Raji (cell line): Measurements from ENCODE around the gene ZBTB16.

Experiments used
- POLR2A ChIP-seq: IDR thresholded peaks from 2 replicates; pipeline ENCODE4 v1.6.1; 2011; ENCODE audit warnings: low read depth, low read length, control low read depth; ENCODE audit not compliant: insufficient read depth

ZBTB16 gene

DNA sequence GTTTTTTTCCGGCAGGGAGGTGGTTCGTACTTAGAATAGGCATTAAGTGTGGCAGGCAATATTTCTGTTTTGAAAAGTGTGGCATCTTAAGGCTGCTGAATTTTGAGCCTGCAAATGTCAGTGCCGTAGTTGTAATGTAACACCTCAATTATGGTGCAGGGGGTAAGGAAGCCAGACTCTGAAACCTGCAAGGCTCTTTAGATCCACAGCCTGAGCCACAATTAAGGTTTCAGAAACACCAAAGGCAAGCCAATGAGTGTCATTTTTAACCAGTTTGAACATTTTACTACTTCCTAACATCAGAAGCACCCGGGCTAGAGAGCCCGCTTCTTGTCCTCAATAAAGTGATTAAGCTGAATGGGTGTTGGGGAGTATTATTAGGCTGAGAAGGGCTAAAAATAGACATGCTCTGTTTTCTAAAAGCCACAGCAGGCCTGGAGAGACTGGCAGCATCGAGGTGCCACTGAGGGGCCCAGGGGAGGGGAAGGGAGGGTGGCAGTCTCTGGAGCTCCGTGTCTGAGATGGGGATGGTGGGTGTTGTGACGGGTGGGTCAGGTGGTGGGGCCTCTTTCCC, 113.4 kb downstream of the ZBTB16 start:
- TF ChIP-seq POLR2A, result no peak

DNA sequence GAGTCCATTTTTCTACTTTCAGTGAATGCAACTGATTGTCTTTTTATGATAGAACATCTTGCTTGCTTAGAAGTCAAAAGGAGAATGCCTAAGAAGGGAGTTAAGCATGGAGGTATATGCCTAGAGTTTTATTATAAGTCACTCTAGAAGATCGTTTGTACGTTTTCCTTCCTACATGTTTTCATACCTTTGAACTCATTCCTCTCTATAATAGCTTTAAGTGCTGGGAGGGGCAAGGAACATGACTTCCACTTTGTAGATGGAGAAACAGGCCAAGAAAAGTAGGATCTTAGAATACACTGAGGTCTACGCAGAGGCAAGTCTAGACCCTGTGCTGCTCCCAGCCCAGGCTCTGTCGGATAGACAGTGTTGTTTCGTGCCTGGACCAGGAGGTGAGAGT, 114.3 kb downstream of the ZBTB16 start:
- no peak for TF ChIP-seq POLR2A

DNA sequence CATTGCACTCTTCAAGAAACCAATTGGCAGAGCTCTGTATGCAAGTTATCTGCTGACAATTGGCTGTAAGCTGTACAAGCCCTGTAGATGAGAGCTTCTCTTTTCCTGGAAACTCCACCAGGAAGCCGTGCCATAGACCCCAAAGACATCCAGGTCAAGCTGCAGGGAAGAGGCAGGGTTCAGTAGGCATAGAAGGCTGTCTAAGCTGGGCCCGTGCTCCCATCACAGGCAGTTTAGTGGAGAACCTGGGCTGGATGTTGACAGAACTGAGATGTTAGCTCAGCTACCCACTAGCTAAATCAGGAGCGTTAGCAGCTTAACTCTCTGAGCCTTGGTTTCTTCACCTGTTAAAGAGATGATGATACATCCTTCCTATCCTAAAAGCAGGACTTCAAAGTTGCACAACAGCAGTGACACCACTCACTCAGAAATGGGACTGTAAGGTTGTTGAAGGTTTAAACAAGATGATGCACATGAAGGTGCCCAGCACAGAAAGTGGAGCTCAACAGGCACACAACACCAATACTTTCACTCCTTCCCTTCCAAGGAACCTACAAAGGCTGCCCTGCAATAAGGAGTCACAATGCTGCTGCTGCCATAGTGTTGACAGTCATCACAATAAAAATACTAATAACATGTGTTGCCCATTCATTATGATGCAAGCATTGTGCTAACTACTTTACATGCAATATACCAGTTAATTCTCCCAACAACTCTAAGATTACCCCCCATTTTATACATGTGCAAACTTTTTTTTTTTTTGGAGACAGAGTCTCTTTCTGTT, 115.4 kb downstream of the ZBTB16 start:
- TF ChIP-seq POLR2A, result no peak

GRCh38 chr11:114175706-114176105, 116.2 kb downstream of the ZBTB16 start:
- TF ChIP-seq POLR2A, result no peak

DNA sequence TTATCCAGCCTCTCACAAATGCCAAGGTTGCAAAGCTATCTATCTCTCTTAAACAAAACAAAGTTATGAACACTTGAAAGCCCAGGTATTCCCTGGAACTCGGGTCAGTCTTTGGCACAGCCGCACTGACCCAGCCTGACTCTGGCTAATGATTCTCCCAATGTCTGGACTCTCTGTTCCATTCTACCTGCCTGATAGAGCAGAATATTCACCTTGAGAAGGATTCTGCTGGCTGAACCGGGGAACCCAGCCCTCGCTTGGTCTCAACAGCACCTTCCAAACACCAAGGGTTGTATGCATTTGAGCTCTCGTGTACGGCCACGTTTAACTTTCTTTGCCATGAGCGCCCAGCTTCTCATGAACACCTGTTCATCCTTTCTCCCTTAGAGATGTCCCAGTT, 116.8 kb downstream of the ZBTB16 start:
- TF ChIP-seq POLR2A, result no peak

GRCh38 chr11:114178656-114179055, 119.1 kb downstream of the ZBTB16 start:
- TF ChIP-seq POLR2A, result no peak

GRCh38 chr11:114179234-114179941, 119.9 kb downstream of the ZBTB16 start:
- no peak for TF ChIP-seq POLR2A

- no peak for TF ChIP-seq POLR2A
These were observed 121.0 kb downstream of the ZBTB16 start for GRCh38 chr11:114180301-114181055.

DNA sequence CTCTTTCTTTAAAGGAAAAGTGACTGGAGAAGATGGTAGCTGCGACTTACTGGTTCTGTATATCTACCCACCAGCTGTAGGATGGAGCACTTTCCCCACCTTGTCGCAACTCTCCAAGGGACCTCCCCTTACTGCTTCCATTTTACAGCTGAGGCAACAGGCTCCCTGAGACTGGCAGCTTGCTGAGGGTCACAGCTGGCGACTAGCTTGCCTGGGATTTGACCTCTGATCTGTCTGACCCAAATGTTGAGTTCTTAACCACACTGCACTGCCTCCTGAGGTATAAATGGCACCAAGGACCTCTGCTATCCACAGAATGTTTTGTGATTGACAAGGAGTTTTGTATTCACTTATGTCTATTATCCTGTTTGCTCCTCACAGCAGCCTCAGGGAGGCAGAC, 121.7 kb downstream of the ZBTB16 start:
- TF ChIP-seq POLR2A, result no peak

DNA sequence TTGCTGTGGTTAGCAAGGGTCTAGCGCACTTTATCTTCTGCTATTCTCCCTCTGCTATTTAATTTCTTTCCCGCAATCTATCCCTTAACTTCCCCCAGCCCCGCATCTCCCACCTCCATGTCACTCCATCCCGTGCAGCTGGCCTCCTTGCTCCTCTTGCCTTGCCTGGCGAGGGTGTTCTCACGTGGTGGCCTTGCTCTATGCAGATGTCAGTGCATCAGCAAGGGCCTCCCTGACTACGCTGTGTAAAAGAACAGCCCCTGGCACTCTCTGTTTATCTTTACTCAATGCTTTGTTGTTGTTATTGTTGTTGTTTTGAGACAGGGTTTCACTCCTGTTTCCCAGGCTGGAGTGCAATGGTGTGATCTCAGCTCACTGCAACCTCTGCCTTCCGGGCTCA, 122.2 kb downstream of the ZBTB16 start:
- TF ChIP-seq POLR2A, result no peak

DNA sequence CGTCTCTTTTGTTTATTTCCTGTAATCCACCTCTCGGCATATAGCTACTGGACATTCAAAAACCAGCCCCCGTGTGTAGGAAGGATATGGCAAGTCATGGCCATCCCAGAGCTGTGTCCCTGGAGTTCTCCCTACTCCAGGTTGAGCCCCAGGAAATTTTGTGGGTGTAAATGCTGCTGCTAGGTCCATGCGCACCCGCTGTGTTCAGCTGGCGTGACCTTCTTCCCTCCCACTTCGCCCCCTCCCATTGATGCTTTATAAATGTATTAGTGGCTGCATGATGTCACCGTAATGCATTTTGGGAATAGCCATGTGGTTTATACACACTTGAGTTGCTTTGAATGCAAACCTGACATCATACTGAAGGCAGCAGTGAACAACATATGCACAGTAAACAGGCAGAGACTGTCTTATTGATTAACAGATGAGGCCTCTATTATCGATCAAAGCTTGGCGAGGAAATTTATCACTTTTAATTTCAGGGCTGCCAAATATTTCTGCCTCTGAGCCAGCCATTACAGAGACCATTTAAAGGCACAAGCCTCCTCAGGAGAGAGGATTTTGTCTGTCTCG, 123.0 kb downstream of the ZBTB16 start:
- TF ChIP-seq POLR2A, result no peak

GRCh38 chr11:114183044-114183511, 123.6 kb downstream of the ZBTB16 start:
- no peak for TF ChIP-seq POLR2A

DNA sequence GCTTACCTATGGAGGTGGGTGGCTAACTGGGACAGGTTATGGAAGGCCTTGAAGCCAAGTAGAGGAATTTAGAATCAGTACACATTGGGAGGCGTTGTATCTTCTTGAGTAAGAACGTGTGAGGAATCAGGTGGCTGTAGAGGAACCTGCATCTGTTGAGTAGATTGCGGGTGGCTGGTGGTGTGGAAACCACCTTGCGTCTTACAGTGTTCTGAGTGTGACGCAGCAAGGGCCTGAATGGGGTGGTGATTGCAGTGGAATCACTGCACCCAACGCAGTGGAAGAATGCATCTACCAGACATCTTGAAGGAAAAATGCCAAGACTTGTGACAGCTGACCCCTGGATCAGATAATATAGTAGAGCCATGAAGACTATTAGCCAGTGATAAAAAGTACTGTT, 125.9 kb downstream of the ZBTB16 start:
- TF ChIP-seq POLR2A, result no peak

- TF ChIP-seq POLR2A, result no peak
These were observed 127.7 kb downstream of the ZBTB16 start for GRCh38 chr11:114187173-114187572.
